Ishikawa (cell line): ENCODE measurements around the gene MEDAG.

Experiments
- CREB1 ChIP-seq: IDR thresholded peaks from 2 replicates; pipeline ENCODE4 v1.6.1; 2012; ENCODE audit warnings: low read depth
- EGR1 ChIP-seq: IDR thresholded peaks from 2 replicates; pipeline ENCODE4 v1.6.1; 2012
- EP300 ChIP-seq: IDR thresholded peaks from 2 replicates; pipeline ENCODE4 v1.6.1; 2012; ENCODE audit warnings: borderline replicate concordance
- FOXM1 ChIP-seq: IDR thresholded peaks from 2 replicates; pipeline ENCODE4 v1.6.1; 2012; ENCODE audit warnings: low read depth, borderline replicate concordance
- MAX ChIP-seq: IDR thresholded peaks from 2 replicates; pipeline ENCODE4 v1.6.1; 2012
- NFIC ChIP-seq: IDR thresholded peaks from 2 replicates; pipeline ENCODE4 v1.6.1; 2012
- RAD21 ChIP-seq: IDR thresholded peaks from 2 replicates; pipeline ENCODE4 v1.6.1; 2012; ENCODE audit warnings: low read depth
- REST ChIP-seq: IDR thresholded peaks from 2 replicates; pipeline ENCODE4 v1.6.1; 2012; ENCODE audit warnings: low read depth, mild to moderate bottlenecking
- TAF1 ChIP-seq: IDR thresholded peaks from 2 replicates; pipeline ENCODE4 v1.6.1; 2012; ENCODE audit warnings: low read depth, mild to moderate bottlenecking
- TCF12 ChIP-seq: IDR thresholded peaks from 2 replicates; pipeline ENCODE4 v1.6.1; 2012; ENCODE audit warnings: low read depth
- TEAD4 ChIP-seq: IDR thresholded peaks from 2 replicates; pipeline ENCODE4 v1.6.1; 2012
- USF1 ChIP-seq: IDR thresholded peaks from 2 replicates; pipeline ENCODE4 v1.6.1; 2012
- YY1 ChIP-seq: IDR thresholded peaks from 2 replicates; pipeline ENCODE4 v1.6.1; 2012; ENCODE audit warnings: low read depth
- ZBTB7A ChIP-seq: IDR thresholded peaks from 2 replicates; pipeline ENCODE4 v1.6.1; 2012; ENCODE audit warnings: low read depth

The MEDAG gene

DNA sequence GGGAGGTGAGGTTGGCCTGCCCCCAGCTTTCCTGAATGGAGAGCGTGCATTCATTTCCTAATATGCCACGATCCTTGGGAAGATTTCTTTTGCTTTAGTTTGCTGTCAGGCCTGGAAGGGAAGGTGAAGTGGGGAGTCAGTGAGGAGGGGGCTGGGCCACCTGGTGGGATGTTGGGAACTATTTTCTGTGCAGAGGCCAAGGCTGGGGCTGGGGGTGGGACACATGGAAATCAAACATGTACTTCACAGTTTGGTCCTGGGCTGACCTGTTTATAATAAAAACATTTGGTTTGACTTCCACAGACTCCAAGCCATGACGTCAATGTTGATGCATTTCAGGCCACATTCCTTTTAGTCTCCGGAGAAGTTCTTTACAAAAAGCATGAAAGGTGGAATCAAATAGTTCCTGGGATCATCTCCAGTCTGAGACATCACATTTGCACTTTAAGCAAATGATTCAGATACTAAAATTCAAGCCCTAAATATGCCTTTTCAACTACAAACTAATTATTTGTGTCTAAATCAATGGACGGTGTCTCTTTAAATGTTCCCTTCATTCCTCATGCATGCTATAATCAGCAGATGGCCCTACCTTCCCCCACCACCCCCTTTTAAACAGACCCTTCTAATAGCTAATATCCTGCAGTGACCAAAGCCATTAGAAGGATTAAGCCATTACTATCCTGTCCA, 41.5 kb upstream of the MEDAG start:
- TF ChIP-seq YY1 (no peak), ZBTB7A (no peak), REST (no peak), NFIC (no peak), EGR1 (no peak), EP300 (no peak)

DNA sequence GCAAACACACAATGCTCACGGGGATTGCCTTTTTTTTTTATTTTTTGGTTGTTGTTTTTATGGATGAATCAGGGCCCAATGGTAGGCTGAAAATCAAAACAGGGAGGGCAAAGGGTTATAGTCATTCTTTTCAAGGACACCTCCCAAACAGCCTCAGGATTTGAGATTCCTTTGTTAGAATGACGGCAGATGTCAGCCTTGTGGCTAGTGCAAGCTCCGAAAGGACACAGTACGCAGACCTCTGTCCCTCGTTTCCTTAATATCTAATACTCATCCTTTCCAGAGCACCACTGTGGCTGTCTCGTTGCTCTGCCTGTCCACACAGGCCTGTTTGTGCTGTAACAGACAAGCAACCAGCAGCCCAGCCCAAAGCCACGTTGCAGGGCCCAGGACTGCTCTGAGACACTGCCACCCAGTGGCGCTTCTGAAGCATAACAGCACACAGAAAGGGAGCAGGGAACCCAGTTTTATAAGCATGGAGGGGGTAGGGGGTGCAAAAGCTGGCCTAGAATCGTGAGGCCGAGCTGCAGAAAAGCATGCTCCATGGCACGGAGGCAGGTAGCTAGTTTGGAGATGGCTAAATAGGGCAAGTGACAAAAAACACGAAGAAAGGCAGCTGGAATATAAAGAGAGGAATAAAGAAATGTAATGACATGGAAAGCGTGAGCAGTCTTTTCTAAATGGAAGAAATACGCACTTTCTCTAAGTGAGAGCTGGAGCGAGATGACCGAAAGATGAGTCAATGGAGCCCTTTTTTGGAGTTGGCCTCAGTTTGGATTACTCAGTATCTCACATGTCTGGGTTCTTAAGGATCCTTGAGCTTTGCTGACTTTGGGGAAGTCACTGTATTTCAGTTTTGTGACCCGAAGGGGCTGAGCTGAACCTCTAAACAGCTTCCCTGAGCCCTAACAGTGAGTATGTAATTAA, 40.7 kb upstream of the MEDAG start:
- no peak for TF ChIP-seq YY1
- TF ChIP-seq FOXM1 = no peak
- TF ChIP-seq RAD21 = peak; percentile 93
- TF ChIP-seq TAF1 = no peak
- peak; percentile 78 for TF ChIP-seq MAX
- TF ChIP-seq TCF12 = no peak
- TF ChIP-seq CREB1 = no peak
- TF ChIP-seq ZBTB7A = no peak

DNA sequence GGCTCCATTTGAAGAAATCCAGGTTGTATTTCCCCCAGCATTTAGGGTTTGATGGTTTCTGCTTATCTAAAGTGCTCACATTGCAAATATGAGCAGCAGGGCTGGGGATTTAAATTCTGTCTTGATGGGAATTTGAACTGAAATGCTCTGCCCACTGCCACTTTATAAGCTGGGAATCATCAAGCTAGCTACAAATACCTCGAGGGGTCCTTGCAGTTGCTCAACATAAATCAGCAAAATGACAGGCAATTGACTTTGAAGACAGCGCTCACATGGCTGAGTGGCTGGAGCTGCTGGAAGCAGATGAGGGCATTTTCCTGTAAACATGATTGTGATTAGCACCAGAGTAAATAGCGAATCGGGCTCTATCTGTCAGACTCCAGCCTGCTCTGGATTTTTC, 39.4 kb upstream of the MEDAG start:
- TF ChIP-seq ZBTB7A (no peak), EP300 (no peak), CREB1 (no peak), EGR1 (no peak), TAF1 (no peak), YY1 (no peak), TEAD4 (no peak), REST (no peak), MAX (no peak), NFIC (no peak), USF1 (no peak), RAD21 (no peak), TCF12 (no peak)

DNA sequence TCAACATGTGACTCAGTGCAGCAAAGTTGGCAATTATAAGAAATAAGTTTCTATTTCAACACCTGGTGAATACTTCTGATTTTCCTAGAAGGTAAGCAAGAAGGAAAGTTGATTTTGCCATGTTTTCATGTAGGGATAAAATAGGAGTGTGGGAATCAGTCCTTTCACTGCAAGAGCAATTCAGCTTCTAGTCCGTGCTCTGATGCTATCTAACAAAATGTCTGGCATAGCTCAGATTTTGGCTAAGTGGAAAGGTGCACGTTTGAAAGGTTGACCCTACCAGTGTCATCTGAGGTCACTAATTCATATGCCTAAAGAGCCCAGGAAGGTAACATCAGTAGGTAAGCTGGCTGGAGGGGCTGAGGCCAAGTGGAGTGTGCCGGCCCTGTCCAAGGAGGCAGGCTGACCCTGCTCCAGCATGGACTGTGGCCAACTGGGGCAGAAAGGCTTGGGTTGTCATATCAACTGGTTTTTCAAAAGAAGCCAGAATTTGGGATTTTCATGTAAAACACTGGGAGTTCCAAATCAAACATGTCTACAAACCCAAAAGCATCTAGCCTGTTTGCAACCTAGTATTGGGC, 38.9 kb upstream of the MEDAG start:
- TF ChIP-seq TCF12 (no peak), RAD21 (no peak), TAF1 (no peak), YY1 (no peak), USF1 (no peak), EP300 (no peak), TEAD4 (no peak)

GRCh38 chr13:30868799-30869470, 37.1 kb upstream of the MEDAG start:
- TF ChIP-seq MAX (no peak), YY1 (no peak), ZBTB7A (no peak)
